Activated T-cell treated with anti-CD3 and anti-CD28 coated beads, Interleukin-2, amount 50 U/mL, for 72 hours (primary cell): Measurements from ENCODE around the gene AGT. TPM values are rescaled to one million over a fixed set of nuclear protein-coding genes. Genes with fewer than 3 reads are reported as not detected.

ENCODE experiments used
- ATAC-seq, 2 donors: fragments of 150-1000 bp; cut with Tn5 transposase; replicated peaks in 1 of 2; 2 replicates each; pipeline ENCODE4 v1.10.0; 2021; ENCODE audit warnings: moderate library complexity in 2 of 2, mild to moderate bottlenecking in 1 of 2
- DNase-seq, 2 donors: peaks; one replicate each; pipeline ENCODE4 v3.0.0; 2021 to 2022; ENCODE audit warnings: mixed read lengths in 1 of 2
- H3K27ac Mint-ChIP-seq: one replicate; pipeline ENCODE4 v1.8.0; 2022; ENCODE audit warnings: mild to moderate bottlenecking, moderate library complexity, mixed read lengths
- H3K27me3 Mint-ChIP-seq: one replicate; pipeline ENCODE4 v1.8.0; 2022; ENCODE audit warnings: low read depth, mixed read lengths
- H3K36me3 Mint-ChIP-seq, 2 donors: one replicate each; pipeline ENCODE4 v1.8.0; 2022; ENCODE audit warnings: mixed read lengths in 2 of 2, mild to moderate bottlenecking in 1 of 2; ENCODE audit not compliant: insufficient read depth in 2 of 2
- H3K4me1 Mint-ChIP-seq: one replicate; pipeline ENCODE4 v1.8.0; 2022; ENCODE audit warnings: low read depth, mixed read lengths
- H3K4me3 Mint-ChIP-seq, 2 donors: one replicate each; pipeline ENCODE4 v1.8.0; 2022; ENCODE audit warnings: mild to moderate bottlenecking in 2 of 2, mixed read lengths in 2 of 2, moderate library complexity in 2 of 2
- H3K9me3 Mint-ChIP-seq, 2 donors: one replicate each; pipeline ENCODE4 v1.8.0; 2022; ENCODE audit warnings: mixed read lengths in 2 of 2
- total RNA-seq, 2 donors: library from RNA; stranded (reverse); gene quantifications; one replicate each; pipeline ENCODE4 v1.2.3, GENCODE V29; 2022

Gene AGT
- total RNA-seq: not detected

DNA sequence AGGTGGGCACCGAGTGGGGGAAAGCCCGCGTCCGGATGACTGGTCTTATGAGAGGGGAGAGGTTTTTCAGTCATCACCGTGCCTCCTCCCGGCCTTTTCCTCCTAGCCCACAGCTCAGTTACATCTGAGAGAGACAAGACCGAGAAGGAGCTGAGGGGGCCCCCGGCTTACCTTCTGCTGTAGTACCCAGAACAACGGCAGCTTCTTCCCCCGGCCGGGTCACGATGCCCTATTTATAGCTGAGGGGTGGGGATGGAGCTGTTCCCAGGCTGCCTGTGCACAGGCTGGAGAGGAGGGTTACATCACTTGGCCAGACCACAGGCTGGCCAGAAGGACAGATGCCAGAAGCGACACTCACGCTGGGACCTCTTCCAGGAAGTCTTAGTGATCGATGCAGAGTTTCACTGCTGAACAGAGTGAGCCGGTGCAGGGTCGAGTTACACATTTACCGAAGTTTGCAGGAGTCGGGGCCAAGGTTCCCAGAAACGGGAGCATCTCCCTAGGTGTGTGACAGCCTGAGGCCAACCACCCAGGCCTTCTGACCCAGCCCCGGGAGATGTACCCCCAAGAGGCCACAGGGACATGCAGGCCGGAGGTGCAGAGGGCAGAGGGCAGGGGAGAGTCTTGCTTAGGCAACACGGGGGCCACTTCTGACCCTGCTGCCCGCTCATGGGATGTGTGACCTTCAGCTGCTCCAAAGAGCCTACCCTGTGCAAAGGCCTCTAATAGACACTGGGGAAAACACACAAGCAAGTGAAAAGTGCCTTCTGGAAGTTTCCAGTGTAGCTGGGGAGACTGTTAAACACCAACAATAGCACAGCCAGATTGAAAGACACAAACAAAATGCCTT is at the start of gene AGT:
Gene AGT, minus strand, starts transcription at position 208 of the 850 bp plus-strand sequence. CDS start 3,299 bp downstream, outside the sequence.
- Mint-ChIP-seq H3K4me1 (no peaks in the 10 kb centered on the region), H3K9me3 (peaks cover 4 to 5% of the 10 kb centered on the region in 2 donors), H3K4me3 (no peak within 1 kb of the TSS), H3K27ac (no peak within 1 kb of the TSS), H3K36me3 (peaks cover 0 to 2% of the 10 kb centered on the region in 2 donors), H3K27me3 (peaks cover 11% of the 10 kb centered on the region)
- ATAC-seq (no peak), DNase-seq (no peak)

DNA sequence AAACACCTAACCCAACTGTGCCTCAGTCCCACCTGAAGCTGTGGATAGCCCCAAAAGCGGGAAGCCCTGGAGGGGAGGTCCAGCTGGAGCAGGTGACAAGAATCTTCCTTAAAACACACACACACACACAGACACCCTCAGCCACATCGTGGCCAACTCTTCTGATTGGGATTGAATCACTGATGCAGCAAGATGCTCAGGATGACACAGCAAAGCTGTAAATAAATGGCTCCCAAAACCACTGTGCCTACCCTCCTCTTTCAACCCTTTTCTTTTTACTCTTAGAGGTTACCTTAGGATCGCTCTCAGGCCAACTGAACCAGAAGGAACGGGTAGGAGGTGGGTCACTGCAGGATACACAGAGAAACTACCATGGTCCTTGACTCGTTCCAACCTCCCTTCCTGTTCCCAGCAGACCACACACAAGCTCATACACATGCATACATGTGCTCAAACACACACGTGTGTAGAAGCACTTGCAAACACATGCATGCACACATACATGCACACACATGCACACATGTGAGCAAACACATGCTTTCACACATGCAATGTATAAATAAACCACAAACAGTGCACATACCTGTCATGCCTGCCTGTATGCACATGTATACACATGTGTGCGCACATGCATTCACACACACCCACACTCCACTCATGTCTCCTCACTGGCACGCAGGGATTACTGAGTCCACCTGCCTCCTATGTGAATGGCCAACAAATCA is 47.7 kb upstream of the AGT start:
- H3K27ac Mint-ChIP-seq: no peak overlapping the region
- H3K36me3 Mint-ChIP-seq: no peaks in the 10 kb centered on the region
- H3K9me3 Mint-ChIP-seq: no peaks in the 10 kb centered on the region
- H3K27me3 Mint-ChIP-seq: peaks cover 20% of the 10 kb centered on the region
- H3K4me3 Mint-ChIP-seq: no peak overlapping the region
- ATAC-seq (no peak), DNase-seq (no peak)
- H3K4me1 Mint-ChIP-seq: no peaks in the 10 kb centered on the region

- no peak overlapping the region for H3K27ac Mint-ChIP-seq
- no peak overlapping the region for H3K4me3 Mint-ChIP-seq
- DNase-seq (no peak), ATAC-seq (no peak)
- H3K36me3 Mint-ChIP-seq: no peaks in the 10 kb centered on the region
- peaks cover 23% of the 10 kb centered on the region for H3K27me3 Mint-ChIP-seq
- no peaks in the 10 kb centered on the region for H3K4me1 Mint-ChIP-seq
- H3K9me3 Mint-ChIP-seq: no peaks in the 10 kb centered on the region
Observed at GRCh38 chr1:230760360-230760827, 46.5 kb upstream of the AGT start.

DNA sequence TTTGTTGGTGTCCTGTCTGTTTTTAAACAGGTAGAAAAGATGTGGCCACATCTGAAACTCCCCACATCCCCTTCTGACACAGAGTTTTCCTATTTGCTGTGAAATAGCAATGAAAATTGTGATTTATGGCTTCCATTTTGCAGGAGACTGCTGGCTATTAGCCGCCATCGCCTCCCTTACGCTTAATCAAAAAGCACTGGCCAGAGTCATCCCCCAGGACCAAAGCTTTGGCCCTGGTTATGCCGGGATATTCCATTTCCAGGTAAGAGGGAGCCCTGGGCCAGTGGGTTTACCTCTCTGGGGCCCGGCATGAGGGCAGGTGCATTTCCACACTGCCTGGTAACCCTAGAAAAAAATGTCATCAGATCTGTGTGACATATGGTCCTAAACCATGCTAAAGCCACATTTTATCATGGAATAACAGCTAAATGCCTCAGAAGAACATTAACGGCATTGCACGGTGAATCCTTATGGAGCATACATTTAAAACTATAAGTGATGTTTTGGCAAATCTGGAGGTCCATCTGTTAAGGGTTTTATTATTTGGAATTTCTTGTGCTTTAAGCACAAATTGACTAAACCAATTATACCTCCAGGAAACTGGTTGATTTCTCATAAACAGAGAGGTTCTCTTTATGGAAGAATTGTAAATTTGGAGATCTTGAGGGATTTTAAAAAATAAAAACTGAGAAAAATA is 45.6 kb upstream of the AGT start:
- Mint-ChIP-seq H3K9me3 (no peaks in the 10 kb centered on the region), H3K4me1 (no peaks in the 10 kb centered on the region), H3K4me3 (no peak overlapping the region), H3K36me3 (no peaks in the 10 kb centered on the region), H3K27me3 (peaks cover 23% of the 10 kb centered on the region), H3K27ac (no peak overlapping the region)
- DNase-seq (no peak), ATAC-seq (no peak)

- DNase-seq: no peak
- H3K4me3 Mint-ChIP-seq: no peak overlapping the region
- H3K27me3 Mint-ChIP-seq: peaks cover 23% of the 10 kb centered on the region
- no peak overlapping the region for H3K27ac Mint-ChIP-seq
- ATAC-seq: no peak
- H3K4me1 Mint-ChIP-seq: no peaks in the 10 kb centered on the region
- H3K9me3 Mint-ChIP-seq: no peaks in the 10 kb centered on the region
- no peaks in the 10 kb centered on the region for H3K36me3 Mint-ChIP-seq
Observed at GRCh38 chr1:230758709-230759368, 44.9 kb upstream of the AGT start.

- no peak overlapping the region for H3K27ac Mint-ChIP-seq
- peaks cover 23% of the 10 kb centered on the region for H3K27me3 Mint-ChIP-seq
- no peaks in the 10 kb centered on the region for H3K9me3 Mint-ChIP-seq
- ATAC-seq (no peak), DNase-seq (no peak)
- no peaks in the 10 kb centered on the region for H3K4me1 Mint-ChIP-seq
- no peak overlapping the region for H3K4me3 Mint-ChIP-seq
- H3K36me3 Mint-ChIP-seq: no peaks in the 10 kb centered on the region
Observed at GRCh38 chr1:230757856-230758708, 44.2 kb upstream of the AGT start.

DNA sequence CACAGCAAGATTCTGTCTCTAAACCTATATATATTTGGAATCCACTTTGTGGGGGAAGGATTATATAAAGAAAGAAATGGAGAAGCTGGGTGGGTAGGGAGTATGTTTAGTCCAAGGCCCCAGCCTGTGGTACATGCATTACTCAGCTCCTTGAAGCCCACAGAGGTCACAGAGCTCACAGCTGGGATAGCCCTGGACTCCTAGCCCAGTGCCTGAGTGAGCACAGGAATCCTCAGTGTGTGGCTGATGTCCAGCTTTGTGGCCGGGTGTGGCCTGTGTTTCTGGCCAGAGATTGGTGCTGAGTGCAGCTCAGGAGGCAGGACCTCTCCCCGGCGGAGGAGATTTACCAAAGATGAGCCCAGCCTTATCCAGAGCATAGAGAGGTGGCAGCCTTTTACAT is 40.9 kb upstream of the AGT start:
- no peaks in the 10 kb centered on the region for H3K9me3 Mint-ChIP-seq
- DNase-seq: no peak

GRCh38 chr1:230753586-230754251 is 39.8 kb upstream of the AGT start:
- Mint-ChIP-seq H3K9me3 (no peaks in the 10 kb centered on the region), H3K4me1 (peaks cover 3% of the 10 kb centered on the region), H3K36me3 (no peaks in the 10 kb centered on the region), H3K4me3 (peak overlapping the region; percentile 59 to 69), H3K27ac (no peak overlapping the region), H3K27me3 (peaks cover 9% of the 10 kb centered on the region)
- ATAC-seq (peak; percentile 80 to 87), DNase-seq (peak; percentile 48 to 66)

More for the DNA sequence above, 40.9 kb upstream of the AGT start:
- Mint-ChIP-seq H3K27ac (no peak overlapping the region), H3K27me3 (peaks cover 13% of the 10 kb centered on the region), H3K4me1 (no peaks in the 10 kb centered on the region), H3K4me3 (no peak overlapping the region), H3K36me3 (no peaks in the 10 kb centered on the region)
- ATAC-seq: no peak

DNA sequence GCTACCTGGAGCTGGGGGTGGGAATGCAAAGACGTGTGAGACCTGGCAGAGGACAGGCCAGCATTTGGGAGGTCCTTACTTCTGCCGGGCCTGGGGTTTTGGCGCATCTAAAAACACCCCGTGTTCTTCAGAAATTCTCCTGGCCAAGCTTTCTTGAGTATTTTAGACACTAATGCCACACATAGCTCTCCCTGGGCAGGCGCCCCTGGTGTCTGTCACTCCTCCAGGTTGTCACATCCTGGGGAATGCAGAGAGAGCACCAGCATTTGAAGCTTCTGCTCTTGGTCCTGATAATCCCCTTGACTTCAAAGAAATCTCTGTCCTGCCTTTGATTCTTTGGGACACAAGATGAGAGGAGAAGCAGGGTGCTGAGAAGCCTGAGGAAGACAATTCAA is 39.3 kb upstream of the AGT start:
- peak overlapping the region; percentile 21 to 59 for H3K4me3 Mint-ChIP-seq
- no peaks in the 10 kb centered on the region for H3K36me3 Mint-ChIP-seq
- H3K9me3 Mint-ChIP-seq: no peaks in the 10 kb centered on the region
- DNase-seq (no peak), ATAC-seq (no peak)
- H3K27me3 Mint-ChIP-seq: peaks cover 6% of the 10 kb centered on the region
- peaks cover 5% of the 10 kb centered on the region for H3K4me1 Mint-ChIP-seq
- no peak overlapping the region for H3K27ac Mint-ChIP-seq

DNA sequence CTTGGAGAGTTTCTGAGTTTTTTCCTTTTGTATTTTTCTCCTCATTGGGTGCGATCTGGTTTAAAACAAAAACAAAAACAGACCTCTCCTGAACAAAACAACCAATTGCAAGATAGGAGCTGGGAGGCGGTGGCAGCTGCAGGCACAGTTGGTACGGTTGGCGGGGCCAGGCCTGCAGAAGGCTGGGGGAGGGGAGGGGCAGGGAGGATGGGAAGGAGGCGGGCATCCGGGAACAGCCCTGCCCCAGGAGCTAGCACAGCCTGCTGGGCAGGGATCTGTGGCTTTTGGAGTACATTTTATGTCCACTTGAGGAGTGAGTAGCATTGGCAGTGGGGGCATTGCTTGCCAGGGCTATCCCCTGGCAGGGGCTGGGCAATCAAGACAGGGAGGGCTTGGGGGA is 38.5 kb upstream of the AGT start:
- Mint-ChIP-seq H3K4me3 (peak overlapping the region in 1 of 2 donors; percentile 17), H3K9me3 (no peaks in the 10 kb centered on the region), H3K4me1 (peaks cover 11% of the 10 kb centered on the region), H3K27ac (no peak overlapping the region), H3K36me3 (no peaks in the 10 kb centered on the region), H3K27me3 (peaks cover 6% of the 10 kb centered on the region)
- no peak for DNase-seq
- ATAC-seq: no peak

DNA sequence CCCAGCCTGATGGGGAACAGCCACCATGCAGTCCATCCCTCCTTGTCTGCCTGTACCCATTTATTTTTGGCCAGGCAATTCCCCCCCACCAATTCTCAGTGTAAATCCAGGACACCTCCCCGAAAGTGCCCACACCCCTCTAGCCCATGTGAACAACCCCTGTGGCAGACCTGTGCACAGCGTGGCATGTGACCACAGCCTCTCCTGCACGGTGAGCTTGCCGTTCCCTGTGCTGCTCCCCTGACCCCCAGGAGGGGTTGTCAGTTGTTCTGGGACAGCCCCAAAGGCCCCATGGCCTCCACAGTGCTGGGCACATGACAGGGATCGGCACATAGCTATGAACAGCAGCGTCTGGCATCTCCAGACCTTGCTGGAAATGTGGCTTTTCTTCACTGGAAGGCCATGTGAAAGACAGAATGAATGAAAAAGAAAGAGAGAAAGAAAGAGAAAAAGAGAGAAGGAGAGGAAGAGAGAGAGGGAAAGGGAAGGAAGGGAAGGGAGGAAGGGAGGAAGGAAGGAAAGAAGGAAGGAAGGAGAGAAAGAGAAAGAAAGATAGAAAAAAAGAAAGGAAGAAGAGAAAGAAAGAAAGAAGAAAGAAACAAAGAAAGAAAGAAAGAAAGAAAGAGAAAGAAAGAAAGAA is 37.2 kb upstream of the AGT start:
- Mint-ChIP-seq H3K27me3 (no peaks in the 10 kb centered on the region), H3K36me3 (no peaks in the 10 kb centered on the region), H3K4me1 (peaks cover 14% of the 10 kb centered on the region), H3K4me3 (no peak overlapping the region), H3K9me3 (no peaks in the 10 kb centered on the region), H3K27ac (no peak overlapping the region)
- DNase-seq: no peak
- ATAC-seq: no peak
